ENCODE measurements around the gene PITX2.
"Not testable (repeated sequence)": the region's sequence is repeated elsewhere in the genome, so short reads cannot be mapped to it uniquely, and the experiment has no call there.

PITX2 gene

GRCh38 chr4:110595583-110595982 is 27.3 kb downstream of the PITX2 start:
- H3K36me3 Mint-ChIP-seq (ENCODE audit: low read depth): no peaks in the 10 kb centered on the region
- H3K4me3 Mint-ChIP-seq: no peak overlapping the region
- peaks cover 9% of the 10 kb centered on the region for H3K9me3 Mint-ChIP-seq
- peaks cover 11% of the 10 kb centered on the region for H3K27me3 Mint-ChIP-seq
- H3K27ac Mint-ChIP-seq: no peak overlapping the region
- intact Hi-C loops (cut with micrococcal nuclease): no loop called here
- no peaks in the 10 kb centered on the region for H3K4me1 Mint-ChIP-seq (ENCODE audit: low read depth)

- Mint-ChIP-seq H3K27me3 (peaks cover 2% of the 10 kb centered on the region), H3K4me3 (no peak overlapping the region), H3K27ac (no peak overlapping the region), H3K36me3 (ENCODE audit: low read depth) (no peaks in the 10 kb centered on the region), H3K9me3 (peaks cover 9% of the 10 kb centered on the region), H3K4me1 (ENCODE audit: low read depth) (no peaks in the 10 kb centered on the region)
- intact Hi-C loops (cut with micrococcal nuclease): no loop called here
Measured at GRCh38 chr4:110589297-110589696, 33.6 kb downstream of the PITX2 start.

GRCh38 chr4:110587666-110588285 is 35.1 kb downstream of the PITX2 start:
- Mint-ChIP-seq H3K9me3 (no peaks in the 10 kb centered on the region), H3K36me3 (ENCODE audit: low read depth) (no peaks in the 10 kb centered on the region), H3K4me3 (no peak overlapping the region), H3K4me1 (ENCODE audit: low read depth) (no peaks in the 10 kb centered on the region), H3K27ac (no peak overlapping the region), H3K27me3 (peaks cover 3% of the 10 kb centered on the region)
- intact Hi-C loops (cut with micrococcal nuclease): no loop called here

- no peak overlapping the region for H3K4me3 Mint-ChIP-seq
- no peaks in the 10 kb centered on the region for H3K4me1 Mint-ChIP-seq (ENCODE audit: low read depth)
- no peaks in the 10 kb centered on the region for H3K9me3 Mint-ChIP-seq
- H3K27ac Mint-ChIP-seq: no peak overlapping the region
- peaks cover 3% of the 10 kb centered on the region for H3K27me3 Mint-ChIP-seq
- intact Hi-C loops (cut with micrococcal nuclease): no loop called here
- H3K36me3 Mint-ChIP-seq (ENCODE audit: low read depth): no peaks in the 10 kb centered on the region
Measured at GRCh38 chr4:110586131-110586850, 36.6 kb downstream of the PITX2 start.

- intact Hi-C loops (cut with micrococcal nuclease); H3K27ac Mint-ChIP-seq; H3K4me3 Mint-ChIP-seq; H3K36me3 Mint-ChIP-seq (ENCODE audit: low read depth); H3K27me3 Mint-ChIP-seq; H3K9me3 Mint-ChIP-seq; H3K4me1 Mint-ChIP-seq (ENCODE audit: low read depth): not testable (repeated sequence)
Measured at GRCh38 chr4:110576696-110577095, 46.2 kb downstream of the PITX2 start.

All from dendritic cell treated with granulocyte-macrophage colony-stimulating factor and Interleukin-4, amounts not matched to agents 40 ng/mL and 50 ng/mL, for 4 days (primary cell).